ENCODE results near the gene AOC1. TPM values are rescaled to one million over a fixed set of nuclear protein-coding genes. Genes with fewer than 3 reads are reported as not detected.

The AOC1 gene
- total RNA-seq, 1 donor from 2014 or later = under 0.01 TPM

- no peak overlapping the region for H3K4me3 ChIP-seq (ENCODE audit: low read depth, low read length)
- peaks cover 8% of the 10 kb centered on the region for H3K27me3 ChIP-seq (ENCODE audit: control insufficient read depth, insufficient read depth, low read length)
- no peak for TF ChIP-seq CTCF (IDR thresholded peaks at IDR 0.05; ENCODE audit: insufficient read depth, low read length, severe bottlenecking)
- DNase-seq (ENCODE audit: low read depth) (no peak), FAIRE-seq (no peak)
- no peaks in the 10 kb centered on the region for H3K36me3 ChIP-seq (ENCODE audit: control insufficient read depth, insufficient read depth, low read length)
Measured at GRCh38 chr7:150856303-150857275, 4.3 kb downstream of the AOC1 start.

GRCh38 chr7:150857276-150858055 lies 5.1 kb downstream of the AOC1 start:
- Histone ChIP-seq H3K4me3 (ENCODE audit: low read depth, low read length) (no peak overlapping the region), H3K36me3 (ENCODE audit: control insufficient read depth, insufficient read depth, low read length) (no peaks in the 10 kb centered on the region), H3K27me3 (ENCODE audit: control insufficient read depth, insufficient read depth, low read length) (peaks cover 7% of the 10 kb centered on the region)
- FAIRE-seq = no peak
- TF ChIP-seq CTCF (IDR thresholded peaks at IDR 0.05; ENCODE audit: insufficient read depth, low read length, severe bottlenecking) = no peak
- DNase-seq (ENCODE audit: low read depth) = no peak

- peaks cover 5% of the 10 kb centered on the region for H3K27me3 ChIP-seq (ENCODE audit: control insufficient read depth, insufficient read depth, low read length)
- H3K36me3 ChIP-seq (ENCODE audit: control insufficient read depth, insufficient read depth, low read length) = no peaks in the 10 kb centered on the region
- H3K4me3 ChIP-seq (ENCODE audit: low read depth, low read length) = no peak overlapping the region
- TF ChIP-seq CTCF (IDR thresholded peaks at IDR 0.05; ENCODE audit: insufficient read depth, low read length, severe bottlenecking) = no peak
- FAIRE-seq = peak; percentile 84
- no peak for DNase-seq (ENCODE audit: low read depth)
Measured at GRCh38 chr7:150858236-150859197, 6.2 kb downstream of the AOC1 start.

GRCh38 chr7:150860291-150860977 lies 8.1 kb downstream of the AOC1 start:
- H3K27me3 ChIP-seq (ENCODE audit: control insufficient read depth, insufficient read depth, low read length) = peaks cover 2% of the 10 kb centered on the region
- no peak for DNase-seq (ENCODE audit: low read depth)
- no peak for TF ChIP-seq CTCF (IDR thresholded peaks at IDR 0.05; ENCODE audit: insufficient read depth, low read length, severe bottlenecking)
- H3K36me3 ChIP-seq (ENCODE audit: control insufficient read depth, insufficient read depth, low read length) = no peaks in the 10 kb centered on the region
- H3K4me3 ChIP-seq (ENCODE audit: low read depth, low read length) = no peak overlapping the region
- FAIRE-seq = no peak

GRCh38 chr7:150860978-150861295 lies 8.6 kb downstream of the AOC1 start:
- FAIRE-seq (no peak), DNase-seq (ENCODE audit: low read depth) (no peak)
- H3K36me3 ChIP-seq (ENCODE audit: control insufficient read depth, insufficient read depth, low read length) = no peaks in the 10 kb centered on the region
- peaks cover 2% of the 10 kb centered on the region for H3K27me3 ChIP-seq (ENCODE audit: control insufficient read depth, insufficient read depth, low read length)
- no peak overlapping the region for H3K4me3 ChIP-seq (ENCODE audit: low read depth, low read length)
- TF ChIP-seq CTCF (IDR thresholded peaks at IDR 0.05; ENCODE audit: insufficient read depth, low read length, severe bottlenecking) = no peak

Data from bronchial epithelial cell (primary cell).